Esophagus mucosa (tissue), 1 donor: Measurements from ENCODE around the gene HEATR9. TPM values are rescaled to one million over a fixed set of nuclear protein-coding genes. Genes with fewer than 3 reads are reported as not detected.
"Not testable (repeated sequence)": the region's sequence is repeated elsewhere in the genome, so short reads cannot be mapped to it uniquely, and the experiment has no call there.

Experiments used
- ATAC-seq: fragments of 200-7000 bp; cut with Tn5 transposase; one replicate; pipeline ENCODE4 v1.9.1; 2020
- total RNA-seq: library from RNA; stranded (reverse); gene quantifications from one replicate; pipeline ENCODE4 v1.2.4, GENCODE V29; 2023
- donor health status: DM: yes; HTN: yes; CAD: no.

The HEATR9 gene
- total RNA-seq = not detected

DNA sequence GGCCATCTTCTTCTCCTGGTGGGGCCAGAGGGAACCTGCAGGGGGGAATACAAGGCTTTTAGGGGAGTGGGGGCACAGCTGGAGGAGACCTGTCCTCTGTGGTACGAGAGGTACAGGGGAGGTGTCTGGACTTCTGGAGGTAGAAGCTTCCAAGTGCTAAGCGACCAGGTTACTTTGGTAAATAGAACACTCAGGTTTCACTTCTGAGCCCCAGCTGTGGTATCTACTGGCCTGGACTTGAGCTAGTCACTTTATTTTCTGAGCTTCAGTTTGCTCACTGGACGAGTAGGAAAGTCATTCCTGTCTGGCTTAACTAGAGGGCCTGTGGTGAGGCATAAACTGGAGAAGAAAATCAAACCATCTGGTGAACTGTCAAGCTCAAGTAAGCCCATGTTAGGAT lies at the start of gene HEATR9:
HEATR9 (minus strand) TSS at position 155 of the 400 bp plus-strand sequence; CDS start at position 6, 149 bp downstream.
- no peak for ATAC-seq

GRCh38 chr17:35917519-35918213 lies 49.0 kb upstream of the HEATR9 start:
- ATAC-seq = no peak

- ATAC-seq = peak; percentile 14
Observed at GRCh38 chr17:35915153-35915964, 46.7 kb upstream of the HEATR9 start.

DNA sequence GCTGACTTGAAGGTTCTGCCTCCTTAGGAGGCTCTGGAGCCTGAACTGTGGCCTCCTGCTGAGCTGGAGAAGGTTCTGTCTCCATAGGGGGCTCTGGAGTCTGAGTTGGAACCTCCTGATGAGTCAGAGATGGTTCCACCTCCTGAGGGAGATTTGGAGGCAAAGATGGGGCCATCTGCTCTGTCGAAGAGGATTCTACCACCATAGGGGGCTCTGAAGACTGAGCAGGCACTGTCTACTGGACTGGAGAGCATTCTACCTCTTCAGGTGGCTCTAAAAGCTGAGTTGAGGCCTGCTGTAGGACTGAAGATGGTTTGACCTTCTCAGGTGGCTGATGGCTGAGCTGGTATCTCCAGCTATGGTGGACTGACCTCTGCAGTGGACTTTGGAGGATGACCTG lies 45.7 kb upstream of the HEATR9 start:
- no peak for ATAC-seq

DNA sequence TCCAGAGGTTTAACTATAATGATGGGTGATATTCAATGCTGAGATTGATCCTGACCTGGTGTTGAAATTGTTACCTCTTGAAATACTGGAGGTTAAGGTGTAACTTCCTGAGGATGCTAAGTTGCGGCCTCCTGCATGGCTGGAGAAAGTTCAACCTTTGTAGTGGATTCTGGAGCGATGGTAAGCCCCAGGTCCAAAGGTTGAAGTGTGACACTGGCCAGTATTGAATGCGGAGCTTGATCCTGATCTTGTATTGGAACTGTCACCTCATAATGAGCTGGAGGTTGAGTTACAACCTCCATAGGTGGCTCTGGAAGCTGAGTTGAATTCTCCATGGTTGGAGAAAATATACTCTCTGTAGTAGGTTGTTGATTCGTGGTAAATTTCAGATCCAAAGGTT lies 44.9 kb upstream of the HEATR9 start:
- ATAC-seq = no peak

GRCh38 chr17:35912942-35913341 lies 44.3 kb upstream of the HEATR9 start:
- ATAC-seq = no peak

- no peak for ATAC-seq
Observed at GRCh38 chr17:35912339-35912912, 43.7 kb upstream of the HEATR9 start.

- ATAC-seq = no peak
Observed at GRCh38 chr17:35909408-35909807, 40.7 kb upstream of the HEATR9 start.

DNA sequence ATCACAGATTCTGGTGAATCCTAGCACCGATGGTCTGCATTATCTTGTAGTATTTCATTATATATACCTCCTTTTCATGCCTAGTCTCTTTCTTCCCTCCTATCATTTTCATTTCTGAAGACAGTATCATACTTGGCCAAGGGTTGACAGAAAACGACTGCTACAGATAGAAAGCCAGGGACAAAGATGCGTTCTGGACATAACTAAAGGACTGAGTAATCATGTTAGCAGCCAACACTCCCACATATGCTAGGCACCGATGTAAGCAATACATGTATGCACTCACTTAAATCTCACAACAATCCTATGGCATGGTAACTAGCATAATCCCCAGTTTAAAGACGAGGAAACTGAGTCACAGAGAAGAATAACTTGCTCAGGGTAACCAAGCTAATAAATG lies 39.0 kb upstream of the HEATR9 start:
- no peak for ATAC-seq

DNA sequence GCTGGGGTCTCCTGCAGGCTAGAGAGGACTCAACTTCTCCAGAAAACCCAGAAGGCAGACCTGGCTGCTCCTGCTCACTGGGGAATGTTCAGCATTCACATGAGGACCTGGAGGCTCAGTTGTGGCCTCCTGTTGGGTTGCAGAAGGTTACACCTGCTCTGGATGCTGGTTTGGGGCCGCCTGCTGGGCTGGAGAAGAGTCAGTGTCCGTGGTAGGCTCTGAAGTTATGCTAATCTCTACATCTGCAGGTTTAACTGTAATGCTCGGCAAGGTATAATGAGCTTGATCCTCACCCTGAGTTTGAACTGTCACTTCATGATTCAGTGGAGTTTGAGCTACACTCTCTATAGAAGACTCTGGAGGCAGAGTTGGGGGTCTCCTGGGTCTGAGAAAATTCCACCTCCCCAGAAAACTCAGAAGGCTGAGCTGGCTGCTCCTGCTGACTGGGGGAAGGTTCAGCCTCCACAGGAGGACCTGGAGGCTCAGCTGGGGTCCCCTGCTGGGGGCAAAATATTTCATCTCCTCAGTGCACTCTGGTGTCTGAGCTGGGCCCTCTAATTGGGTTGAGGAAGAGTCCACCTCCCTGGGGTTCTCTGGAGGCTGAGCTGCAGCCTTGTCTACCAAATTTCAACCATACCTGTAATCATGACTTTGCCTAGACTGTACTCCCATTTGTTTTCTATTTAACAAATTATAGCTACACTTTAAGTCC lies 38.4 kb upstream of the HEATR9 start:
- no peak for ATAC-seq

DNA sequence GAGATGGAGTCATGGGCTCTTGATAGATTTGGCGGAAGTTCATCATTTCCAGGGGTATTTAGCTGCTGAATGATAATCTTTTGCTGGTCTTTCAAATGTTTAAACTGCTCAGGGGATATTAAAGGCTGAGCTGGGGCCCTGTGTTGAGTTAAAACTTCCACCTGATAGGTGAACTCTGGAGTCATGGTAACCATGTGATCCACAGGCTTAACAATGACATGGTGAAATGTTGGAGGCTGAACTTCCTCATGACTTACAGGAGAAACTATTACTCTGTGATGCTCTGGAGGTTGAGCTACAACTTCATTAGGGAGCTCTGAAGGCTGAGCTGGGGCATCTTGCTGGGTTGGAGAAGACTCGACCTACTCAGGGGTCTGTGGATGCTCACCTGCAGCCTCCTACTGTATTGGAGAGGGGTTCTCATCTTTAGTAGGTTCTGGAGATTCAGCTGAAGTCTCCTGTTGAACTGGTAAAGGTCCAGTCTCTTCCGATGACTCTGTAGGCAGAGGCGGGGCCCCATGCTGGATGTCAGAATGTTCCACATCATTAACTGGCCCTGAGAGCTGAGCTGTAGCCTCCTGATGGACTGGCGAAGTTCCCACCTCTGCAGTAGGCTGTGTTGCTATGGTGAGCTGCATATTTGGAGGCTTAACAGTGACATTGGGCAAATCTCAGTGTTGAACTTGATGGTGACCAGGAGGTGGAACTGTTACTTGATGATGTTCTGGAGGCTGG lies 37.7 kb upstream of the HEATR9 start:
- no peak for ATAC-seq

GRCh38 chr17:35903451-35903850 lies 34.8 kb upstream of the HEATR9 start:
- no peak for ATAC-seq

DNA sequence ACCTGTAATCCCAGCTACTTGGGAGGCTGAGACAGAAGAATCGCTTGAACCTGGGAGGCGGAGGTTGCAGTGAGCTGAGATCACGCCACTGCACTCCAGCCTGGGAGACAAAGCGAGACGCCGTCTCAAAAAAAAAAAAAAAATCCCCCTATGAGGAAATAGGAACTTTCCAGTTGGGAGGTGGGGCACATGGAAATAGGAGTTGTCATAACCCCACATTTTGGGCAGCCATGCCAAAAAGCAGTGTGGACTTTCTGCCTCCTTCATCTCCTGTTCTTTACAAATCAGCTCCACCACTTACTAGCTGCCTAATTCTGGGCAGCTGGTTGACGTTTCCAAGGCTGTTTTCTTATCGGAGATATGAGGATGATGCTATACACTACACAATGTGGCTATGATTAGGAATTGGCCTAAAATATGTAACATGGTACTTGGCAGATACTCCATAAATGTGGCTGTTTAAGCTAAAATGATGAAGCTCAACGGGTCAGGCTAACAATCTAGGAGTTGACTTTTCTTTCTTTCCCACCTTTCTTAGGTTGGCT lies 33.0 kb upstream of the HEATR9 start:
- ATAC-seq = no peak

DNA sequence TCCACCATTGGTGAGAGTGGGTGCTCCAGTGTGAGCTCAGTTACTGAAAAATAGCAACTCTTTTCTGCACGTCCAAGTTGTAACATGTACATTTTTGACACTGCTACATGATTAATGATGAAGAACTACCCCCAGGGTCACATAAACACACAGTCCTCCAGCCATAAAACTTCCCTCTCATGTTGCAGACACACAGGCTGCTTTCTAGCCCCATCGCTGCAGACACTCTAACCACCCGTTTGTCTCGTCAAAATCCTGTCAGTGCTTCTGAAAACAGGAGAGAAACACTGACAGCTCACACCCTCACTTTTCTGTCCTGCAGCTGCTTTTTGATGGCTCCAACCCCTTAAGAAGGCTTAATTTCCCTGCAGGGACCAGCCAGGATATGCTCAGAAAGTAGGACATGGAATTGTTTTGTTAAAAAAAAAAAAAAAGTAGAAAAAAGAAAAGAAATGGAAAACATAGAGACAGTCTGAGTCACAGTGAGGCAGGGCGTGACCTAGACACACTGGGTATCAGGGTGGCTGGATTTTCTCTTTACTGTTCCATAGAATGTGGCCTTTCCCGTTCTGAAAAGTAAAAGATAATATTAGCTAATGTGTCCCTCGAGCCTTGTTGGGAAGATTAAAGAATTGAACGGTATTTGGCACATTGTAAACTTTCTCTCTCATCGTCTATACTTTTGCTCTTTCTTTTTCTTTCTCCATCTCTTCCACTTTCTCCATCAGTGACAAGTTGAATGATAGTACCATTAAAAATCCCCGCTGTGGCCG lies 32.2 kb upstream of the HEATR9 start:
- peak; percentile 70 for ATAC-seq

GRCh38 chr17:35900280-35900679 lies 31.6 kb upstream of the HEATR9 start:
- peak; percentile 55 for ATAC-seq

DNA sequence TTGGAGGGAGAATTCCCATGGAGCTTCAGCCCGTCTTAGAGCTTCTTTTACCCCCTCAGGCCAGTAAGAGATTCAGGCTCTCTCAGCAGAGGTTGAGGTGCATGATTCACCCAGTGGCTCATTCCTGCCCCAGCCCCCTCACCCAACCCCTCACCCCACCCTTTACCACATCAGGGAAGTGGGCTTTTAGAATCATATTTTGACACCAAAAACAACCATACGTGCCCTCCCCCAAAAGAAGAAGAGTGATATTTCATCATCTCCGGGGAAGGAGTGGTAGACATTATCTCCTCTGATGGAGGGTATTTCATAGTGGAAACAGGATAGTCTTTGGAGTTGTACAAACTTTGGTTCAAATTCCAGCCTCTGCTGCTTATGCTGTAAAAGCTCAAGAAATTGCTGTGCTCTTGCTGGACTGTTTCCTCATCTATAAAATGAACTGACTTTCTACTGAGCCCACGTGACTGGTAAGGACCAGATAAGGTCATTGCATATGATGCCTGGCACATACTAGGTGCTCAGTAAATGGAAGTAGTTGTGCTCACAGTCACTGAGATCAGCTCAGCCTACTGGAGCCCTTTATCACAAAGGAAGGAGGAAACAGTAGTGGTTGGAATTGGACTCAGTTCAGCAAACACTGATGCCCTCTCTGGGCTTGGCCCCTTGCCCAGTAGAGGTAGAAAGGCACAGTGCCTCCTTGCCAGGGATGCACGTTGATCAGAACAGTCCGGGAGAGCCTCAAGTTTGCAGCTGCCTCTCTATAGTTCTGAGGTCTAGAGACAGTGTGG lies 29.8 kb upstream of the HEATR9 start:
- ATAC-seq = peak; percentile 32

GRCh38 chr17:35897772-35898171 lies 29.1 kb upstream of the HEATR9 start:
- not testable (repeated sequence) for ATAC-seq

DNA sequence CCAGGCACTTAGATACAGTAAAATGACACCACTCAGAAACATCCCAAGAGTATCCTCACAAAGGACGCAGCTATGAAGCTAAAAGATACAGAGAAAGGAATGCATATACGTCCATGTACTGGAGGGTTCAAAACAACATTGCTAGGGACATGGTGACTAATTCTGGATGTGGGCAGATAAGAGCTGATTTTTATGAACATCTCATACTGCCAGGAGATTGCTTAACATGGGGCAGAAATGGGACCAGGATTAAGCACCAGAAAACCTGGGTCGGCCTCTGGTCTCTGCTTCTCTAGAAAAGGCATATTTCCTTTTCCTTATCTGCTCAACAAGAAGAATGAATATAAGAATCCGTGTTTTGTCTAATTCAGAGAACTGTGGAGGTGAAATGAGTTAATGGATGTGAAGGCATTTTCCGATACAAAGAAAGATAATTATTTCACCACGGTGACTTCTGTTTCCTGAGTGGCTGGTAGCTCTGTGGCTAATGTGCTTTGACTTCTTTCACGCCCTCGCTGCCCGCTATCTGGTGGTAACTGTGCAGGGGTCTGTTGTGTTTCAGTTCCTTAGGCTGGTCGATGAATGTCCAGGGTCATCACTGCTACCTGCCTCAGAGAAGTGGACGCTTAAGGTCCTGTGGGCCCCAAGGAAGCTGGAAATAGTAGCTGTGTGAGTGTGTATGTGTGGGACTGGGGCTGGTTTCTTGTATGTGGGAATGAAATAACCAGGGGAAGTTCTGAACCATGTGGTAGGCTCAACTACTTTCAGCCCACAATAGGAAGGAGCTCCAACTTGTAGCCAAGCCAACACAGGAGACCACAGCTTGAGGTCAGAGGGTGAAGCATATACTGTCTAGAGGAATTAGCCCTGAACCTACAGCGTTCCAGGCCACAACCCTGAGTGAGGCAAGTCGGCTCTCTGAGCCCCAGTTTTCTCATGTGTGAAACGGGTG lies 27.2 kb upstream of the HEATR9 start:
- no peak for ATAC-seq

GRCh38 chr17:35894206-35894605 lies 25.5 kb upstream of the HEATR9 start:
- no peak for ATAC-seq
